OCI-LY1 (cell line): ENCODE data around the gene PARD3.

Experiments
- H2AFZ ChIP-seq: fragments of 200-600 bp; sonication (generic), shearing (Covaris generic); 2 replicates; pipeline ENCODE4 v1.6.0; 2014; ENCODE audit warnings: antibody characterized with exemption, mild to moderate bottlenecking, low read length
- H3F3A ChIP-seq: fragments of 200-600 bp; sonication (generic), shearing (Covaris generic); 2 replicates; pipeline ENCODE4 v1.6.0; 2014; ENCODE audit warnings: mild to moderate bottlenecking, antibody characterized with exemption, low read length, moderate library complexity; ENCODE audit not compliant: insufficient read depth
- H3K27ac ChIP-seq: fragments of 200-600 bp; sonication (generic); 2 replicates; pipeline ENCODE4 v1.5.1; 2014; ENCODE audit warnings: low read length, mixed run types, mild to moderate bottlenecking, low read depth; ENCODE audit not compliant: poor library complexity, severe bottlenecking
- H3K27me3 ChIP-seq: fragments of 200-600 bp; sonication (generic); 2 replicates; pipeline ENCODE4 v1.6.0; 2014; ENCODE audit warnings: antibody characterized with exemption, mild to moderate bottlenecking, low read length, moderate library complexity; ENCODE audit not compliant: insufficient read depth
- H3K36me3 ChIP-seq: fragments of 200-600 bp; sonication (generic); 2 replicates; pipeline ENCODE4 v1.6.1; 2014; ENCODE audit warnings: mild to moderate bottlenecking, antibody characterized with exemption, low read length, moderate library complexity, mixed read lengths; ENCODE audit not compliant: insufficient read depth
- H3K4me1 ChIP-seq: fragments of 200-600 bp; sonication (generic); 2 replicates; pipeline ENCODE4 v1.5.1; 2014; ENCODE audit warnings: mild to moderate bottlenecking, low read length, moderate library complexity; ENCODE audit not compliant: insufficient read depth, severe bottlenecking
- H3K4me2 ChIP-seq: fragments of 200-600 bp; sonication (generic), shearing (Covaris generic); 2 replicates; pipeline ENCODE4 v1.6.1; 2014; ENCODE audit warnings: low read length
- H3K4me3 ChIP-seq: fragments of 200-600 bp; sonication (generic); 2 replicates; pipeline ENCODE4 v1.5.1; 2014; ENCODE audit warnings: low read length, low read depth, mild to moderate bottlenecking, mixed read lengths; ENCODE audit not compliant: poor library complexity, severe bottlenecking
- H3K79me2 ChIP-seq: fragments of 200-600 bp; shearing (Covaris generic); 2 replicates; pipeline ENCODE4 v1.6.1; 2016; ENCODE audit warnings: mixed run types, low read length, mixed read lengths; ENCODE audit not compliant: insufficient read depth
- H3K9ac ChIP-seq: fragments of 200-600 bp; sonication (generic), shearing (Covaris generic); 2 replicates; pipeline ENCODE4 v1.6.1; 2014; ENCODE audit warnings: mild to moderate bottlenecking, low read length, mixed read lengths
- H3K9me2 ChIP-seq: fragments of 200-600 bp; sonication (generic), shearing (Covaris generic); 2 replicates; pipeline ENCODE4 v1.6.1; 2014; ENCODE audit warnings: low read depth, mild to moderate bottlenecking, low read length, mixed read lengths
- H3K9me3 ChIP-seq: fragments of 200-600 bp; shearing (Covaris generic); 2 replicates; pipeline ENCODE4 v1.6.1; 2014; ENCODE audit warnings: low read length, mixed read lengths
- H4K20me1 ChIP-seq: fragments of 200-600 bp; sonication (generic), shearing (Covaris generic); 2 replicates; pipeline ENCODE4 v1.6.0; 2016; ENCODE audit warnings: mild to moderate bottlenecking, low read length; ENCODE audit not compliant: insufficient read depth
- CTCF ChIP-seq: fragments of 200-600 bp; sonication (generic), shearing (Covaris generic); IDR thresholded peaks from 2 replicates; pipeline ENCODE4 v1.5.1; 2017; ENCODE audit warnings: mild to moderate bottlenecking, antibody characterized with exemption, low read length, moderate library complexity, mixed read lengths
- EZH2 ChIP-seq: fragments of 200-600 bp; sonication (generic), shearing (Covaris generic); IDR thresholded peaks from 2 replicates; pipeline ENCODE4 v1.8.0; 2017; ENCODE audit warnings: borderline replicate concordance, mixed run types, mild to moderate bottlenecking, antibody characterized with exemption, low read length, moderate library complexity, mixed read lengths

PARD3 gene

DNA sequence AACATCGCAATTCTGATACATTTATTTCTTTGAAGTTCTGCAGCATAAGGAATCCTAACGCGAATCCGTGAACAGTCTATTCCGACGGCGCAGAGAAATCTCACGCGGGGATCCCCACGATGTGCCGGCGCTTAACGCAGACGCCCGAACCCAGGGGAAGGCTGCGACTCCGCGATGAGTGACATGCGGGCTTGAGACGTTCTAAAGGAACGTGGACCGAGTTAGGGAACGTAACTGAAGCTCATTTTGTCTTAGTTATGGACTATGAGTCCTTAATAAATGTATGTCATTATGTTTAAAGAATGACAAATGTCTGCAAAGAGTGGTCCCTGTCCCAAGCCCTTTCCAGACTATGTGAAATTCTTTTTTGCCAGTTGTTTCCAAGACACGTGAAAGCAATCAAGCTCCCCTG lies 995 bp upstream of the PARD3 start:
- Histone ChIP-seq H3K9me2 (no peaks in the 10 kb centered on the region), H3K9ac (no peak overlapping the region), H3K79me2 (no peaks in the 10 kb centered on the region), H3K27ac (no peak overlapping the region), H3K4me1 (no peaks in the 10 kb centered on the region), H3K27me3 (no peaks in the 10 kb centered on the region), H2AFZ (no peak overlapping the region), H4K20me1 (no peaks in the 10 kb centered on the region), H3K4me3 (no peak overlapping the region), H3F3A (no peaks in the 10 kb centered on the region), H3K36me3 (no peaks in the 10 kb centered on the region), H3K9me3 (no peaks in the 10 kb centered on the region), H3K4me2 (no peak overlapping the region)
- TF ChIP-seq EZH2 (no peak), CTCF (no peak)

GRCh38 chr10:34814913-34815184 lies 247 bp downstream of the PARD3 start:
- H3K27me3 ChIP-seq: no peaks in the 10 kb centered on the region
- H3K79me2 ChIP-seq: no peaks in the 10 kb centered on the region
- H3K9me3 ChIP-seq: no peaks in the 10 kb centered on the region
- H4K20me1 ChIP-seq: no peaks in the 10 kb centered on the region
- no peaks in the 10 kb centered on the region for H3K4me1 ChIP-seq
- H3K4me3 ChIP-seq: no peak overlapping the region
- no peaks in the 10 kb centered on the region for H3K9me2 ChIP-seq
- no peak overlapping the region for H3K27ac ChIP-seq
- H3K9ac ChIP-seq: no peak overlapping the region
- TF ChIP-seq CTCF (no peak), EZH2 (no peak)
- H2AFZ ChIP-seq: no peak overlapping the region
- no peak overlapping the region for H3K4me2 ChIP-seq
- H3K36me3 ChIP-seq: no peaks in the 10 kb centered on the region
- no peaks in the 10 kb centered on the region for H3F3A ChIP-seq

DNA sequence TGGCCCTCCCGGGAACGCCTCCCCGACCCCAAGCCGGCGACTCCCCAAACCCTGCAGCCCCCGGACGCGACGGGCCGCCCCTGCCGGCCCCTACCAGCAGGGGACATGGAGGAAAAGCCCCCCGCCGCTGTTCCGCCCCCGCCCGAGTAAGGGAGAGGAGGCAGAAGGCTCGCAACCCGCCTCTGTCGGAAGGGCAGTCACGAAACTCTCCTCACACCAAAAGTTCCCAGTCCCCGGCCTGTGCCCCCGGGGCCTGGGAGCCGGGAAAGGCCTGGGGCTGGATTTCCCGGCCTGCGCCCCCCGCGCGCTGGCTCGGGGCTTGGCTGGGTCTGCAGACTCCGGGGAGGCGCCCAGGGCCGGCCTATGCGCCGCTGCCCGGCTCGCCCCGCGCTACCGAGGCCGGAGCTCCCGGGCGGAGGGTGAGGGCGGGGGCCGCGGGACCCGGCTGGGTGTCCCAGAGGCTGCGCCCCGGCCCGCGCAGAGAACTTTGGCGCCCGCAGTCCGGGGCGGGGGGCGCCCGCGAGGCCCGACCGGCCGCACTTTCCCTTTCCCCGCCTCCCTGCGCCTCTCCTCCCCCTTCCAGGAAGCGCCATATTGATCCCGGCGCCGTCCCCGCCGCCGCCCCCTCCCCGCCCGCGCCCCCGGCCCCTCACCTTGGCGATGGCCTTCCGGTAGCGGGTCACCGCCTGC lies 728 bp downstream of the PARD3 start:
- Histone ChIP-seq H3K4me1 (no peaks in the 10 kb centered on the region), H2AFZ (no peak overlapping the region), H3K9me3 (no peaks in the 10 kb centered on the region), H4K20me1 (no peaks in the 10 kb centered on the region), H3K9ac (no peak overlapping the region), H3K79me2 (no peaks in the 10 kb centered on the region), H3K27me3 (no peaks in the 10 kb centered on the region; the same call in 1 of the 2 replicates), H3K9me2 (no peaks in the 10 kb centered on the region), H3K4me2 (no peak overlapping the region), H3K4me3 (no peak overlapping the region), H3F3A (no peaks in the 10 kb centered on the region), H3K27ac (no peak overlapping the region), H3K36me3 (no peaks in the 10 kb centered on the region)
- TF ChIP-seq CTCF: no peak
- no peak for TF ChIP-seq EZH2
